Stimulated activated CD4-positive, alpha-beta T cell treated with anti-CD3 and anti-CD28 coated beads, Interleukin-4, amount 100 ng/mL, for 48 hours (primary cell): Measurements from ENCODE around the gene FILIP1L.

Experiments used
- DNase-seq, 2 donors: peaks; one replicate each; pipeline ENCODE4 v3.0.0-alpha.2; 2020; ENCODE audit warnings: low read depth in 2 of 2

The FILIP1L gene

GRCh38 chr3:100042166-100042981, 71.9 kb downstream of the FILIP1L start:
- DNase-seq: no peak

GRCh38 chr3:100041328-100041749, 73.0 kb downstream of the FILIP1L start:
- no peak for DNase-seq

DNA sequence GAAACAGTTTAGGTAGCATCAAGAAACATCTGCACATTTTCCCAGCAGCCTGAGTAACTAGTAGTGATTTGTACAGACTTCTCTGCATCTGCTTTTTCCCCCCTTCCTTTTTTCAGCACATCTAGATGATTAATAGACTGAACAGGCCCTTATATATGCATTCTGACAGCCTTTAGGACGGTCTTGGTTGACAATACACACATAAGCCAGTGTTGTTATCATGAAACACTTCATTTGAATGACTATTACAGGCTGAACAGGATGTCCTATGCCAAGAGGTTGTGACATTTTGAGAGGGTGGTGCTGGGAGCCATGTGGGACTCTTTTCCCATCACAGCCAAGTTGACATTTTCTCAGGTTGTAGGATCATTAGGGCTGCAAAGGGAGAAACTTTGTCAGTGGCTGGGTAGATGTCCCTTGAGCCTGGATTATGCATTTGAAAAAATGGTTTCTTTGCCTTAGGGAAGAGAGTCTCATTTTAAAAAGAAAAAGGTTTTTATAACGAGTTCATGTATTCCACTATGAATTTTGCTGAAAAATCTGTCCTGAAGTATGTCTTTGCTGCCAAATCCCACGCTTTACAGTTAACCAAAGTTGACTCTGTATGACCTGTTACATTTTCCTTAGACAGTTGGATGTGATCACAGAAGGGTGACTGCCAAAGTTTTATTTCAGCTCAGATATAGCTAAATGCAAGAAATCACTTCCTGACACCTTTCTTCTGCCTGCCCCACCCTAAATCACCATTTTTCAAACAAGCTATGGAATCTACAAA, 73.7 kb downstream of the FILIP1L start:
- no peak for DNase-seq

DNA sequence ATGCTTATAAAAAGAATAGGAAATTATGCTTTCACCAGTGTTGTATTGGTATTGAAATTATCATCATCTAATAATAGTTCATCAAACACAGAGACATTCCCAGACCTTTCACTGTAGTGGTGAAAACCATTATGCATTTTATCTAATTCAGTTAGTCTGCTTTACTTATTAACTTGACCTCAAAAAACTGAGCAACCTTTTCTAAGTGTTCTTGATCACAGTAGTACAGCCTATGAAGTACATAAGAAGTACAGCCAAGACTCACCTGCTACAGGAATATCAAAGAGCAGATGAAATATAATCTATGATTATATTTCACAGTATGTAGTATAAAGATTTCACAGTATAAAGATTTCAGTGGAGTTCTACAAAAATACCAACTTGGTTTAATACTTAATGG, 75.2 kb downstream of the FILIP1L start:
- DNase-seq: no peak

DNA sequence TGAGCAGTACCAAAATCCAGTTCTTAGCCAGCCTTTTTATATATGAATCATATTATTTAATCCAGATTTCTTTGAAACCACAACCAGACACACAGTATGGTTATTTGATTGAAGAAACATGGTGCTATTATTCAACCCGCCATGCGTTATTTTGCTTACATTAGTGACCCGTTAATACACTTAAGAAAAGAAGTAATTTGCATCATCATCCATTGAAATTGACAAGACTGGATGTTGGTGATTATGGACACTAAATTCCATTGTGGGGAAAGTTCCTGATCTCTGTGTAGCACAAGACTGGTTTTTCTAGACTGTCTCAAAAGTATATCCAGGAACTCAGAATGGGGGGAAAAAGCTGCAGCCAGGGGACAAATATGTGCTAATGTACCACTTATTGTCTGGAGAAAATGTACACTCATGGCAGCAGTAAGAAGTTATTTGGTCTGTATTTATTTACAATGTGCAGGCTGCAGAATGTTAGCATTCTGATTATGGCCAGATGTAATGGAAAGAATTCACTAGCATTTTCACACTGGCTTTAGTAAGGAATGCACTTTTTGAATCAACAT, 80.3 kb downstream of the FILIP1L start:
- DNase-seq: no peak

- no peak for DNase-seq
Observed at GRCh38 chr3:100033184-100033583, 81.1 kb downstream of the FILIP1L start.

DNA sequence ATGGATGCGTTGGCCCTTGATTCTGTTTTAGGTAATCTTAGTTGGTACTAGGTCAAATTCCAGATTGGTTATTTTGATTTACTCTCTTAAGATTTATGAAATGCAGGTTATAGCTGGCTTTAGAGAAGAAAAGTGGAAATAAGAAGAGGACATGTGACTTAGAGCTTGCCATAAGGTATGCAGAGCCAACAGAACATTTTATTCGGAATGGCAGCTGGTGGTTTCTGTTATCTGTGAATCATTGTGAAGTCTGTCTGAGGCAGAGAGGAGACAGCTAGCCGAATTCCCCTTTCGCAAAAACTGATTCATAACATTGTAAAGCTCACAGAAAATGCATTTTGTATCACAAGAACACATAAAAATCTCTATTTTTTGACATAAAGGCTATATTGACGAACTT, 82.1 kb downstream of the FILIP1L start:
- no peak for DNase-seq

- no peak for DNase-seq
Observed at GRCh38 chr3:100030914-100031425, 83.3 kb downstream of the FILIP1L start.

DNA sequence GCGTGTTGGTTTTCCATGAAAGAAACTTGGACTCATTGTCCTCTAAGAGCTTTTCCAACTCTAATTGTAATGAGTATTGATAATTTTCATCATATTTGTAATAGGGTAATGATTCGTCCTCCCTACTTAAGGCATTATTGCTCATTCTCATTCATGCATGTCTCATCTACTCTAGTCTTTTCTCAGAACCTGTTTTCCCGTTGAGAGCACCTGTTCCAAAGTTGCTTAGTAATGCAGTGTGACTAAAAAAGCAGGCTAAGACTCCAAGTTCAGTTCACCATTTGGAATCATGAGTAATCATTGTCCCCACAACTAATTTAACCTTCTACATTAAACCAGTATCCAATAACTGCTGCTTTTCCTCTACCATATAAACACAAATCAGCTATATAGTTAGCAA, 84.0 kb downstream of the FILIP1L start:
- no peak for DNase-seq

GRCh38 chr3:100029689-100030088, 84.6 kb downstream of the FILIP1L start:
- DNase-seq: no peak

DNA sequence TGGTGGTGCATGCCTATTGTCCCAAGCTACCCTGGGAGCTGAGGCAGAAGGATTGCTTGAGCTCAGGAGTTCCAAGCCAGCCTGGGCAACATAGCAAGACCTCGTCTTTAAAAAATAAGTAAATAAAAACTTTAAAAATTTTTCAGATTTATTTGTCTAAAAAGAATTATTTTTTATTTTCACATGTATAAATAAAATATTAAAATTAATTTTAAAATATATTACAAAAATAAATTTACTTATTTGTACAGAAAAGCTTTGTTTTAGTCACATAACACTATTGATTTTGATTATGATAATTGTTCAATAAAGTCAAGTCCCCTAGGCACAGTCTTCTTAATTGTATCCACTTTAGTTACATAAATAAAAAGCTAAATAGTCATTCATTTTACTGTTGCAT, 85.2 kb downstream of the FILIP1L start:
- DNase-seq: no peak

GRCh38 chr3:100027321-100027720, 87.0 kb downstream of the FILIP1L start:
- no peak for DNase-seq

- DNase-seq: no peak
Observed at GRCh38 chr3:100024520-100025303, 89.6 kb downstream of the FILIP1L start.

DNA sequence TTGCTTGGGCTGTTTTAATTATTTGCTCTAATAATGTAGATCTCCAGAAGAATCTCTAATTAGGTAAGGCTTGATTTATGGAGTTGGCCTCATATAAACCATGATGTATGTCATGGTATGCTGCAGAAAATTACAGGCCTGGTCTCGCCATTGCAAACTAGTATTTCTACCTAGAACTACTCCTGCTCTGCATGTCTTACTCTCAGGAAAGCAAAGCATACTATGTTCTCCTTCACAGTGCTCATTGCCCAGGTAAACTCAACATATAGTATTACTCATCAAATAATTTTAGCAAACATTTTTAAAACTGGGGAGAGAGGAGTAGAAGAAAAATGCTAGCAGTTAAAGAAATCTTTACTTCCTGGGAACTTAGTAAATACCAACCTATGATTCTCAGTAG, 90.7 kb downstream of the FILIP1L start:
- no peak for DNase-seq

GRCh38 chr3:100023150-100023549, 91.2 kb downstream of the FILIP1L start:
- no peak for DNase-seq

DNA sequence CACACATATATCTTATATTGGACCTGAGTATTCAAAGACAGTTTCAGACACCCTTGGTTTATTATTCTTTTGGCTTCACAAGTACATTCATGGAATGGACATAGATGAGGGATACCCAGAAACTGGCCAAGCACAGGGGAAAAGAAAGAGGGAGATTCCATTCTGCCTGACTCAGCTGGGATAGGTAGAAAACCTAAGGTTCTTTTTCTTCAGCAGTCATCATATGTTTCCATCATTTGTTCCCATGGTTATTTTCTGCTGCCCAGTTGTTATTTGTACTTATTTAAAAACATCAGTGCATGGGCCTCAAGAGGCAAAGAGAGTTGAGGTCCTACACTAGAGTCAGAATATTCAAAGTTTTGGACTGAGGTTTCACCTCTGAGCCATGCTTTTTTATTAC, 91.8 kb downstream of the FILIP1L start:
- no peak for DNase-seq

GRCh38 chr3:100020876-100021644, 93.2 kb downstream of the FILIP1L start:
- no peak for DNase-seq

DNA sequence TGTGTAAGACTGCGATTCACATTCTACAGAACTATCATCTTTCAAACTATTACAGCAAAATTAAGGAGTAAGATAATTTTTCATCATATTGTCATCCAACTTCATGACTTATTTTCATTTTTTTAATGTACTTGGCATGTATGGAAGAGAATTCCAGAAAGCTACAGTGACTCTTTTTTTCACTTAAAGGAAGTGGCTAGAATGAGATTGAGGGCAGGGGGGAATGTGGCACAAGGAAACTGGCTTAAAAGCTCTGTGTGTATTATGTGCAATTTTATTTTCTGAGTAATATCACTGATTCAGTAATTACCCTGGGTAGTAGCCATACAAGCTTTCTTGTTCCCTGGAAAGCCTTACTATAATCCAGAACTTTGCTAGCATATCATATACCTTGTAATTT, 94.6 kb downstream of the FILIP1L start:
- no peak for DNase-seq

DNA sequence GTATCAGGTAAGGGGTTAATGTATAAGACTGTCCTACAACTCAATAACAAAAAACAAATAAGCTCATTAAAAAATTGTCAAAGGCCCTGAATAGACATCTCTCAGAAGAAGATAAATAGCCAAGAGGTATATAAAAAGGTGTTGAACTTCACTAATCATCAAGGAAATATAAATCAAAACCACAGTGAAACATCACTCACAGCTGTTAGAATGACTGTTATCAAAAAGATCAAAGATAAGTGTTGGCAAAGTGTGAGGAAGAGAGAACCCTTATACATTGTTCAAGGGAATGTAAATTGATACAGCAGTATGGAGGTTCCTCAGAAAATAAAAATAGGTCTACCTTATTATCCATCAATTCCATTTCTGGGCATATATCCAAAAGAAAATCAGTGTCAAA, 95.5 kb downstream of the FILIP1L start:
- DNase-seq: no peak

- no peak for DNase-seq
Observed at GRCh38 chr3:100010087-100010417, 104.2 kb downstream of the FILIP1L start.
